Mesenteric fat pad (tissue), 1 donor: ENCODE measurements around the gene ICAM5. TPM values are rescaled to one million over a fixed set of nuclear protein-coding genes. Genes with fewer than 3 reads are reported as not detected.
"Not testable (repeated sequence)": the region's sequence is repeated elsewhere in the genome, so short reads cannot be mapped to it uniquely, and the experiment has no call there.

ENCODE experiments used
- DNase-seq: peaks from one replicate; pipeline ENCODE4 v3.0.0-alpha.2; 2020; ENCODE audit warnings: low spot score
- long read RNA-seq: library from polyadenylated mRNA; unstranded; transcript quantifications from one replicate; pipeline ENCODE4 v2.0.0, GENCODE V29; 2020
- total RNA-seq: library from RNA; stranded (reverse); fragmentation: NEBNext Ultra II Directional; extraction: Animal tissue kit (Norgen Biotek cat#: 25700); gene quantifications from one replicate; pipeline ENCODE4 v1.2.1, GENCODE V29; 2021
- donor health status: DM: yes; HTN: yes; CAD: no.

ICAM5 gene, protein sequence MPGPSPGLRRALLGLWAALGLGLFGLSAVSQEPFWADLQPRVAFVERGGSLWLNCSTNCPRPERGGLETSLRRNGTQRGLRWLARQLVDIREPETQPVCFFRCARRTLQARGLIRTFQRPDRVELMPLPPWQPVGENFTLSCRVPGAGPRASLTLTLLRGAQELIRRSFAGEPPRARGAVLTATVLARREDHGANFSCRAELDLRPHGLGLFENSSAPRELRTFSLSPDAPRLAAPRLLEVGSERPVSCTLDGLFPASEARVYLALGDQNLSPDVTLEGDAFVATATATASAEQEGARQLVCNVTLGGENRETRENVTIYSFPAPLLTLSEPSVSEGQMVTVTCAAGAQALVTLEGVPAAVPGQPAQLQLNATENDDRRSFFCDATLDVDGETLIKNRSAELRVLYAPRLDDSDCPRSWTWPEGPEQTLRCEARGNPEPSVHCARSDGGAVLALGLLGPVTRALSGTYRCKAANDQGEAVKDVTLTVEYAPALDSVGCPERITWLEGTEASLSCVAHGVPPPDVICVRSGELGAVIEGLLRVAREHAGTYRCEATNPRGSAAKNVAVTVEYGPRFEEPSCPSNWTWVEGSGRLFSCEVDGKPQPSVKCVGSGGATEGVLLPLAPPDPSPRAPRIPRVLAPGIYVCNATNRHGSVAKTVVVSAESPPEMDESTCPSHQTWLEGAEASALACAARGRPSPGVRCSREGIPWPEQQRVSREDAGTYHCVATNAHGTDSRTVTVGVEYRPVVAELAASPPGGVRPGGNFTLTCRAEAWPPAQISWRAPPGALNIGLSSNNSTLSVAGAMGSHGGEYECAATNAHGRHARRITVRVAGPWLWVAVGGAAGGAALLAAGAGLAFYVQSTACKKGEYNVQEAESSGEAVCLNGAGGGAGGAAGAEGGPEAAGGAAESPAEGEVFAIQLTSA
- 1.2 TPM for total RNA-seq
- long read RNA-seq, partial matches to known transcripts, result 1 of 1 reads
- long read RNA-seq, other reads (novel, unspliced or antisense), result 0 of 1 reads

- DNase-seq, result no peak
Measured at GRCh38 chr19:10289836-10290356, at the start of gene ICAM5. Gene ICAM5, plus strand, starts transcription at chr19:10289952. Its CDS starts 92 bp downstream, at chr19:10290044.

- not testable (repeated sequence) for DNase-seq
Measured at GRCh38 chr19:10241826-10242449, 47.8 kb upstream of the ICAM5 start.

DNA sequence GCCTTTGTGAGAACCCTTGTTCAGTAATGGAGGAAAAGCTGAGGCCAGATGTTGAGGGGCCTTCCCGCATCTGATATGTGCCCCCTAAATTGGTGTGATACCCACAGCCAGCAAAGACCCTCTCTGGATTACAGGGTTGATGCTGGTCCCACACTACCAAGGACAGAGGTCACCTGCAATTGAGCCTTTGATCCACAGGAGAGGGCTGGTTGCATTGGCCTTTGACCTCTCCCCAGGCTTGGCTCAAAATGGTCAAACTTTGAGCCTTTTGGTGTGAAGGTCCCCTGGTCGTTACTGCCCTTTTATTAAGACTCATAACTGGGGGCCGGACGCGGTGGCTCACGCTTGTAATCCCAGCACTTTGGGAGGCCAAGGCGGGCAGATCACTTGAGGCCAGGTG is 46.1 kb upstream of the ICAM5 start:
- DNase-seq, result no peak

GRCh38 chr19:10245189-10245939 is 44.4 kb upstream of the ICAM5 start:
- no peak for DNase-seq

DNA sequence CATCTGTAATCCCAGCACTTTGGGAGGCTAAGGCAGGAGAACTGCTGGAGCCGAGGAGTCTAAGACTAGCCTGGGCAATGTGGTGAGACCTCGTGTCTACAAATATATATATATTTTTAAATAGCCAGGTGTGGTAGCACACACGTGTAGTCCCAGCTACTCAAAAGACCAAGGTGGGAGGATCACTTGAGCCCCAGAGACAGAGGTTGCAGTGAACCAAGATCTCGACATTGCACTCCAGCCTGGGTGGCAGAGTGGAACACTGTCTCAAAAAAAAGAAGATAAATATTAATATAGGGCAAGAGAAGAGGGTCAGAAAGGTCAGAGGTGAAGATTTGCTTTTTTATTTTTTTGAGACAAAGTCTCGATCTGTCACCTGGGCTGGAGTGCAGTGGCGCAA is 43.2 kb upstream of the ICAM5 start:
- no peak for DNase-seq

GRCh38 chr19:10251792-10252694 is 37.7 kb upstream of the ICAM5 start, which contains the start of gene MRPL4:
Gene MRPL4, plus strand, starts transcription at chr19:10252214. Its CDS starts 40 bp downstream, at chr19:10252254.
- DNase-seq, result peak; percentile 97

- DNase-seq, result no peak
Measured at GRCh38 chr19:10252707-10253106, 37.0 kb upstream of the ICAM5 start.

GRCh38 chr19:10254244-10254643 is 35.5 kb upstream of the ICAM5 start:
- no peak for DNase-seq

DNA sequence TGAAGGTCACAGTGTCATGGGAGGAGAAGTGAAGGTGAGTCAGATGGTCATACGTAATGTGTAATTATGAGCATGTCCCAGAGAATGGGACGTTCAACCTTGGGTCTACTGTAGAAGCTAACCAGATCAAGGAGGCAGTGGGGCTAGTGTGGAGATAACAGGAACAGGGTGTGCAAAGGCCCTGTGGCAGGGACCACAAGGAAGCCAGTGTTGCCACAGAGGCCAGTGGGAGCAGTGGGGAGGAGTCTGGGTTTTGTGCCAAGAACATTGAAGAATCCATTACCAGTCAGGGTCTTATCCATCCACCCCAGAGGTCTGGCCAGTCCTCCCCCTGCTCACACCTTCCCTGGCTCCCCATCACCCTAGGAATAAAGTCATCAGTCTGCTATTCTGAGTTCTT is 34.4 kb upstream of the ICAM5 start:
- DNase-seq, result no peak

GRCh38 chr19:10256551-10256950 is 33.2 kb upstream of the ICAM5 start:
- DNase-seq, result no peak

- DNase-seq, result no peak
Measured at GRCh38 chr19:10256970-10257615, 32.7 kb upstream of the ICAM5 start.

DNA sequence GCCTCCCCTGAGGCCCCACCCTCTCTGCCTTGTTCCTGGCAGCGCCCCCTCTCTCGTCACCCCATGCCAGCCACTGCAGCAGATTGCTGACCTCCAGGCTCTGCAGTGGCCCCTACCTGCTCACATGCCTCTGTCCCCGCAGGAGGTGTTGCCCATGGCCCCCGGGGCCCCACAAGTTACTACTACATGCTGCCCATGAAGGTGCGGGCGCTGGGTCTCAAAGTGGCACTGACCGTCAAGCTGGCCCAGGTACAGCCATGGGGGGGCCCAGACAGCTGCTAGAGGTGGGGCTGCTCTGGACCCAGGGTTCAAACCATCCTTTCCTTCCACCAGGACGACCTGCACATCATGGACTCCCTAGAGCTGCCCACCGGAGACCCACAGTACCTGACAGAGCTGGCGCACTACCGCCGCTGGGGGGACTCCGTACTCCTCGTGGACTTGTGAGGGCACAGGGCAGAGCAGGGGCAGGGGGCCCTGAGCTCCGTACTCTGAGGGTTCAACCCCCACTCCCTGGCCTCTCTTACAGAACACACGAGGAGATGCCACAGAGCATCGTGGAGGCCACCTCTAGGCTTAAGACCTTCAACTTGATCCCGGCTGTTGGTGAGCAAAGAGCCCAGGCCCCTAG is 31.6 kb upstream of the ICAM5 start:
- no peak for DNase-seq

- no peak for DNase-seq
Measured at GRCh38 chr19:10259162-10259905, 30.4 kb upstream of the ICAM5 start.

DNA sequence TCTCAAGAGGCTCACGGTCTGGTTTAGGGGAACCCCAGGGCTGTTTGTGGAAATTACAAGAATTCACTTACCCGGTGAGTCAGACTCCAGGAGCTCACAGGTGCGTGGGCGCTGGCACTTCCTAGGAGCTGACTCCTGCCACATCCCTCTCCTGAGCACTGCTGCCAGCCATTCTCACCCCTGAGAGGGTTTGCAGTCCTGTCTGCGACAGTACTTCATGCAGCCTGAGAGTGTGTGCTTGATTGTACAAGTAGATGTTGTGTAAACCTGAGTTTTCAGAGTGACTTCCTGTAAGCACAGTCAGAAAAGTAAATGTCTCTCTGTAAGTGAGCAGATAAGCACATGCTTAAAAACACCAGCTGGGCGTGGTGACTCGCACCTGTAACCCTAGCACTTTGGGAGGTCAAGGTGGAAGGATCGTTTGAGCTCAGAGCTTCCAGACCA is 29.6 kb upstream of the ICAM5 start:
- no peak for DNase-seq

- no peak for DNase-seq
Measured at GRCh38 chr19:10262771-10263170, 27.0 kb upstream of the ICAM5 start.

- no peak for DNase-seq
Measured at GRCh38 chr19:10266706-10267105, 23.0 kb upstream of the ICAM5 start.

DNA sequence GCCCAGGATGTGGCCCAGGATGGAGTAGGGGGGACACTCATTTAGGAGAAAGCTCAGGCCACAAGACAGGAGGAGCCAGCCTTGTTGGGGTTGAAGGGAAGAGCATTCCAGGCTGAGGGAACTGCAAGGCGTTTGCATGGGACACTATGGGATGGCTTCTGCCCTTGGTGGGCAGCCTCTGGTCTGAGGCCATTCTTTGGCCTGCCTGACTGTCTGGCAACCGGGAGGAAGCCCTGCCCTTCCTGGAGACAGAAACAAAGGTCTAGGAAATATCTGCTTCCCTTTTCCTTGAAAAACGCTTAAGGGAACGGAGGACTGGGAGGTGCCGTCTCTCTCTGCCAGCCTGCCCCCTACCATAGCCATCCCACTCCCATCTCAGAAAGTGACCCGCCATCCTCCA is 21.7 kb upstream of the ICAM5 start:
- DNase-seq, result no peak
